ENCODE measurements around the gene HAX1.

GRCh38 chr1:154320882-154321608, 48.6 kb downstream of the HAX1 start, which contains the start of gene AQP10:
- TF ChIP-seq CTCF (IDR thresholded peaks at IDR 0.05) (no peak), POLR2A (IDR thresholded peaks at IDR 0.05) (no peak)
